H1 (cell line): ENCODE data around the gene POGK. TPM values are rescaled to one million over a fixed set of nuclear protein-coding genes. Genes with fewer than 3 reads are reported as not detected.

Experiments used
- CTCF ChIA-PET: fragments of 300-600 bp; sonication (Branson Sonifier 250); formaldehyde crosslinking; loops from one replicate; lab custom pipeline; 2021; ENCODE audit not compliant: partially characterized antibody; lab: Charles Lee
- POLR2A ChIA-PET: fragments of 300-600 bp; sonication (Branson Sonifier 250); formaldehyde crosslinking; loops from one replicate; lab custom pipeline; 2021; ENCODE audit warnings: inconsistent platforms; ENCODE audit not compliant: partially characterized antibody; lab: Charles Lee
- DNase-seq, 2 experiments: peaks; one replicate each; pipeline versions ENCODE4 v3.0.0 to v3.0.0-alpha.2; 2010 to 2022; ENCODE audit warnings: low spot score in 2 of 2, low read depth in 1 of 2, mixed read lengths in 1 of 2
- FAIRE-seq: peaks from 2 replicates; lab custom pipeline; 2011; peaks lifted over from hg19 to GRCh38; lab: Jason Lieb, UNC
- H2AFZ ChIP-seq: 2 replicates; pipeline ENCODE4 v1.8.1; 2012; ENCODE audit warnings: low read length, inconsistent platforms
- H2AK5ac ChIP-seq: 2 replicates; pipeline ENCODE4 v1.6.1; 2013; ENCODE audit warnings: low read depth, low read length
- H2BK120ac ChIP-seq: replicated peaks from 2 replicates; pipeline ENCODE3; 2013; ENCODE audit warnings: low read depth, low read length, inconsistent platforms
- H2BK12ac ChIP-seq: 2 replicates; pipeline ENCODE4 v1.6.1; 2013; ENCODE audit warnings: low read depth, low read length
- H2BK15ac ChIP-seq: 2 replicates; pipeline ENCODE4 v1.6.1; 2013; ENCODE audit warnings: low read length
- H2BK20ac ChIP-seq: 2 replicates; pipeline ENCODE4 v1.6.1; 2013; ENCODE audit warnings: low read length
- H2BK5ac ChIP-seq: 2 replicates; pipeline ENCODE4 v1.6.1; 2013; ENCODE audit warnings: low read depth, low read length
- H3K14ac ChIP-seq: 2 replicates; pipeline ENCODE4 v1.6.1; 2013; ENCODE audit warnings: inconsistent platforms; ENCODE audit not compliant: insufficient read length
- H3K18ac ChIP-seq: 2 replicates; pipeline ENCODE4 v1.6.1; 2013; ENCODE audit warnings: low read length; ENCODE audit errors: extremely low read depth
- H3K23ac ChIP-seq: 2 replicates; pipeline ENCODE4 v1.6.1; 2013; ENCODE audit warnings: inconsistent platforms; ENCODE audit not compliant: insufficient read length
- H3K23me2 ChIP-seq: 2 replicates; pipeline ENCODE4 v1.6.1; 2013; ENCODE audit warnings: low read depth, low read length
- H3K27ac ChIP-seq: 2 replicates; pipeline ENCODE4 v1.6.1; 2011; ENCODE audit warnings: low read depth, low read length, inconsistent platforms
- H3K27me3 ChIP-seq, 4 experiments: replicated peaks in 1 of 4; 1 replicate in 1 of 4; 2 replicates in 3 of 4; pipeline versions ENCODE4 v1.6.1 to v1.8.1; 2011 to 2013; ENCODE audit warnings: low read length in 3 of 4, mild to moderate bottlenecking in 3 of 4, inconsistent platforms in 2 of 4, mixed read lengths in 2 of 4, moderate library complexity in 1 of 4; ENCODE audit not compliant: control insufficient read depth in 3 of 4, insufficient read depth in 3 of 4; ENCODE audit errors: extremely low read depth in 1 of 4
- H3K36me3 ChIP-seq, 4 experiments: 2 replicates each; pipeline versions ENCODE4 v1.6.1 to v1.8.1; 2011 to 2013; ENCODE audit warnings: mild to moderate bottlenecking in 4 of 4, low read length in 3 of 4, moderate library complexity in 2 of 4, control low read depth in 1 of 4, inconsistent platforms in 1 of 4; ENCODE audit not compliant: insufficient read depth in 4 of 4, control insufficient read depth in 2 of 4
- H3K4ac ChIP-seq: replicated peaks from 2 replicates; pipeline ENCODE3; 2013; ENCODE audit warnings: low read length, low read depth, mixed read lengths, inconsistent platforms; ENCODE audit not compliant: insufficient read length
- H3K4me1 ChIP-seq, 4 experiments: replicated peaks in 1 of 4; 1 replicate in 1 of 4; 2 replicates in 3 of 4; pipeline versions ENCODE4 v1.6.1 to v1.8.1; 2011 to 2013; ENCODE audit warnings: low read length in 3 of 4, inconsistent platforms in 2 of 4, mixed read lengths in 1 of 4; ENCODE audit not compliant: insufficient read depth in 4 of 4, control insufficient read depth in 3 of 4
- H3K4me2 ChIP-seq, 2 experiments: 2 replicates each; pipeline versions ENCODE4 v1.6.1 to v1.8.1; 2011 to 2013; ENCODE audit warnings: low read depth in 2 of 2, low read length in 2 of 2, control low read depth in 1 of 2, inconsistent platforms in 1 of 2, mild to moderate bottlenecking in 1 of 2; ENCODE audit not compliant: insufficient read depth in 1 of 2
- H3K4me3 ChIP-seq, 4 experiments: fragments of 200-600, 300-600 bp in 1 of 4; sonication (generic), shearing (Covaris generic), sonication (Bioruptor Twin) in 1 of 4; 2 replicates each; pipeline versions ENCODE4 v1.5.1 to v1.8.1; 2011 to 2016; ENCODE audit warnings: low read length in 4 of 4, low read depth in 3 of 4, control low read depth in 2 of 4, inconsistent platforms in 2 of 4, mild to moderate bottlenecking in 2 of 4, mixed read lengths in 1 of 4, moderate library complexity in 1 of 4; ENCODE audit not compliant: insufficient read depth in 2 of 4; ENCODE audit errors: extremely low read depth in 1 of 4
- H3K56ac ChIP-seq: replicated peaks from 2 replicates; pipeline ENCODE3; 2013; ENCODE audit warnings: low read depth, mild to moderate bottlenecking, mixed read lengths, low read length, inconsistent platforms; ENCODE audit not compliant: insufficient read length
- H3K79me1 ChIP-seq: 2 replicates; pipeline ENCODE4 v1.6.1; 2013; ENCODE audit warnings: low read depth, low read length, control low read depth
- H3K79me2 ChIP-seq, 2 experiments: 2 replicates each; pipeline versions ENCODE4 v1.6.1 to v1.8.1; 2012 to 2013; ENCODE audit warnings: low read length in 2 of 2, mild to moderate bottlenecking in 2 of 2, inconsistent platforms in 1 of 2; ENCODE audit not compliant: insufficient read depth in 2 of 2, control insufficient read depth in 1 of 2
- H3K9ac ChIP-seq, 4 experiments: replicated peaks in 1 of 4; 1 replicate in 1 of 4; 2 replicates in 3 of 4; pipeline versions ENCODE4 v1.6.1 to v1.8.1; 2011 to 2013; ENCODE audit warnings: low read depth in 3 of 4, low read length in 3 of 4, control low read depth in 2 of 4, mild to moderate bottlenecking in 2 of 4, moderate library complexity in 2 of 4, inconsistent platforms in 1 of 4; ENCODE audit errors: extremely low read depth in 1 of 4
- H3K9me3 ChIP-seq, 2 experiments: 2 replicates each; pipeline versions ENCODE4 v1.6.1 to v1.8.1; 2012 to 2013; ENCODE audit warnings: mild to moderate bottlenecking in 2 of 2, moderate library complexity in 2 of 2, control low read depth in 1 of 2, inconsistent platforms in 1 of 2, low read depth in 1 of 2, low read length in 1 of 2, mixed read lengths in 1 of 2; ENCODE audit not compliant: insufficient read depth in 2 of 2
- H4K20me1 ChIP-seq, 2 experiments: replicated peaks in 1 of 2; 2 replicates each; pipeline versions ENCODE3 to v1.8.1; 2011 to 2013; ENCODE audit warnings: inconsistent platforms in 2 of 2, low read length in 2 of 2, mild to moderate bottlenecking in 1 of 2; ENCODE audit not compliant: insufficient read depth in 2 of 2, control insufficient read depth in 1 of 2
- H4K5ac ChIP-seq: 2 replicates; pipeline ENCODE4 v1.6.1; 2013; ENCODE audit warnings: low read length, low read depth, mixed read lengths, inconsistent platforms; ENCODE audit not compliant: insufficient read length
- H4K8ac ChIP-seq: 2 replicates; pipeline ENCODE4 v1.8.0; 2013; ENCODE audit warnings: mild to moderate bottlenecking, moderate library complexity, low read length, inconsistent platforms; ENCODE audit not compliant: insufficient read depth; ENCODE audit errors: extremely low read depth
- H4K91ac ChIP-seq: replicated peaks from 2 replicates; pipeline ENCODE3; 2013; ENCODE audit warnings: low read length, mixed read lengths, inconsistent platforms; ENCODE audit not compliant: insufficient read length
- ASH2L ChIP-seq: fragments of 200-600, 300-600 bp; sonication (generic); IDR thresholded peaks from one replicate; pipeline ENCODE4 v1.7.1; 2017; ENCODE audit warnings: low read length
- CBX8 ChIP-seq: fragments of 300-800, 300-1000 bp; sonication (generic); IDR thresholded peaks from 2 replicates; pipeline ENCODE4 v1.7.1; 2016; ENCODE audit warnings: low read depth, low read length, borderline replicate concordance
- EP300 ChIP-seq, 2 experiments: IDR thresholded peaks; 1 replicate in 1 of 2; 2 replicates in 1 of 2; pipeline ENCODE4 v1.6.1; 2011 to 2012; ENCODE audit warnings: low read depth in 2 of 2, low read length in 2 of 2, mild to moderate bottlenecking in 2 of 2, borderline replicate concordance in 1 of 2, inconsistent platforms in 1 of 2, moderate library complexity in 1 of 2
- FOSL1 ChIP-seq: IDR thresholded peaks from 2 replicates; pipeline ENCODE4 v1.6.1; 2011; ENCODE audit warnings: mild to moderate bottlenecking, low read depth, low read length, moderate library complexity; ENCODE audit not compliant: insufficient read depth
- JUN ChIP-seq: IDR thresholded peaks from 2 replicates; pipeline ENCODE4 v1.6.1; 2011; ENCODE audit warnings: low read depth, mild to moderate bottlenecking, improper control_type of control experiment, low read length
- JUND ChIP-seq: IDR thresholded peaks from 2 replicates; pipeline ENCODE4 v1.6.1; 2011; ENCODE audit warnings: mild to moderate bottlenecking, improper control_type of control experiment, low read length
- KDM5A ChIP-seq: fragments of 200-600 bp; IDR thresholded peaks from 2 replicates; pipeline ENCODE4 v1.7.1; 2012; ENCODE audit warnings: mild to moderate bottlenecking, low read length, inconsistent platforms, mixed read lengths
- POLR2A ChIP-seq, 2 experiments: IDR thresholded peaks; 1 replicate in 1 of 2; 2 replicates in 1 of 2; pipeline ENCODE4 v1.6.1; 2011; ENCODE audit warnings: low read depth in 2 of 2, low read length in 2 of 2, mild to moderate bottlenecking in 2 of 2; ENCODE audit errors: control extremely low read depth in 1 of 2
- RBBP5 ChIP-seq: IDR thresholded peaks from 2 replicates; pipeline ENCODE4 v1.7.1; 2012; ENCODE audit warnings: low read depth, mild to moderate bottlenecking, inconsistent platforms, low read length, moderate library complexity, borderline replicate concordance
- RNF2 ChIP-seq: fragments of 200-900, 300-1000 bp; sonication (generic); IDR thresholded peaks from 2 replicates; pipeline ENCODE4 v1.7.1; 2016; ENCODE audit warnings: borderline replicate concordance, low read depth, mild to moderate bottlenecking, antibody characterized with exemption, low read length; ENCODE audit not compliant: poor library complexity, severe bottlenecking; ENCODE audit errors: missing control alignments
- RXRA ChIP-seq: IDR thresholded peaks from 2 replicates; pipeline ENCODE4 v1.6.1; 2011; ENCODE audit warnings: low read depth, mild to moderate bottlenecking, low read length, moderate library complexity; ENCODE audit not compliant: insufficient read depth
- SP2 ChIP-seq: IDR thresholded peaks from 2 replicates; pipeline ENCODE4 v1.6.1; 2012; ENCODE audit warnings: mild to moderate bottlenecking, low read length, inconsistent platforms
- TBP ChIP-seq: IDR thresholded peaks from 2 replicates; pipeline ENCODE4 v1.6.1; 2011; ENCODE audit warnings: low read depth, low read length, improper control_type of control experiment
- WGBS, 2 experiments: shearing (Covaris generic) in 1 of 2; methylation state at CpG; one replicate each; pipeline versions ENCODE4 v1.1.6 to v1.1.7; 2013 to 2015; ENCODE audit warnings: low lambda C conversion rate in 2 of 2, mixed read lengths in 2 of 2, inconsistent platforms in 1 of 2, low coverage in 1 of 2, missing lambda C conversion rate in 1 of 2; ENCODE audit not compliant: insufficient replicate concordance in 2 of 2, insufficient coverage in 1 of 2, insufficient read length in 1 of 2; ENCODE audit errors: extremely low coverage in 1 of 2, missing lambda C conversion rate in 1 of 2; 5-methylcytosine and 5-hydroxymethylcytosine counted together
- polyA plus RNA-seq, 7 experiments: library from polyadenylated mRNA; depleted of rRNA in 3 of 7; stranded (reverse) in 5 of 7; unstranded in 2 of 7; fragments of >200 nt in 5 of 7; fragments of 200-250 nt in 2 of 7; gene quantifications; 1 replicate in 5 of 7; 2 replicates in 1 of 7; 4 replicates in 1 of 7; pipeline versions ENCODE4 v1.2.1 to v1.2.3, GENCODE V29; 2011 to 2013; ENCODE audit warnings: missing spikeins in 2 of 7, mixed read lengths in 2 of 7
- total RNA-seq: library from RNA; stranded (reverse); fragmentation: NEBNext Ultra II Directional; extraction: Animal tissue kit (Norgen Biotek cat#: 25700); gene quantifications from 2 replicates; pipeline ENCODE4 v1.2.1, GENCODE V29; 2021
- TF ChIP-seq, protein P1 (sequence below): IDR thresholded peaks from 2 replicates; pipeline ENCODE4 v1.6.1; 2011; ENCODE audit warnings: low read depth, mild to moderate bottlenecking, low read length; ENCODE audit not compliant: insufficient read depth

The POGK gene
- total and polyA plus RNA-seq, 2 of the 8 experiments (the other 6 are each of a cell fraction or from before 2014, with no cell fraction given): 16.9 to 40.3 TPM

- H3K79me1 ChIP-seq: no peaks in the 10 kb centered on the region
- H2BK12ac ChIP-seq: no peak overlapping the region
- FAIRE-seq (no peak), DNase-seq (no peak)
- H3K9ac ChIP-seq: no peak overlapping the region
- no peak overlapping the region for H2AK5ac ChIP-seq
- H2BK20ac ChIP-seq: no peak overlapping the region
- no peaks in the 10 kb centered on the region for H4K20me1 ChIP-seq
- no peak overlapping the region for H3K18ac ChIP-seq
- no peak overlapping the region for H3K27ac ChIP-seq
- no peak overlapping the region for H2AFZ ChIP-seq
- H3K56ac ChIP-seq: no peak overlapping the region
- H4K91ac ChIP-seq: no peak overlapping the region
- H3K27me3 ChIP-seq: no peaks in the 10 kb centered on the region
- no peak overlapping the region for H2BK120ac ChIP-seq
- H3K23me2 ChIP-seq: no peaks in the 10 kb centered on the region
- no peak overlapping the region for H3K4me2 ChIP-seq
- no peak overlapping the region for H4K5ac ChIP-seq
- no peak overlapping the region for H3K23ac ChIP-seq
- H2BK15ac ChIP-seq: no peak overlapping the region
- 85% methylated on average over 4 of the region's 4 CpGs; no CpG with 5 or more reads in 1 of the 2 experiments for WGBS, 2 experiments
- peaks cover 16% of the 10 kb centered on the region in 2 experiments for H3K9me3 ChIP-seq
- no peaks in the 10 kb centered on the region; a peak in 1 of 7 replicates for H3K4me1 ChIP-seq
- no peak overlapping the region for H4K8ac ChIP-seq
- CTCF ChIA-PET: interaction anchor here (1.0 to 23.8 kb wide), 5 partner anchors 9 to 157 kb away, joined by 3 to 874 read pairs (median 4); no protein-coding TSS in a partner anchor
- H3K4ac ChIP-seq: no peak overlapping the region
- no peak overlapping the region for H3K14ac ChIP-seq
- H3K4me3 ChIP-seq: no peak overlapping the region
- H3K36me3 ChIP-seq: no peaks in the 10 kb centered on the region
- no peak overlapping the region for H2BK5ac ChIP-seq
- POLR2A ChIA-PET: no interaction called here
- no peaks in the 10 kb centered on the region for H3K79me2 ChIP-seq
- TF ChIP-seq JUN: no peak
- no peak for TF ChIP-seq RNF2
- no peak for TF ChIP-seq CBX8
- no peak for TF ChIP-seq EP300 (IDR thresholded peaks at IDR 0.05; ENCODE audit: borderline replicate concordance in 1 of 2, low read depth in 2 of 2, low read length in 2 of 2)
- TF ChIP-seq, protein P1, sequence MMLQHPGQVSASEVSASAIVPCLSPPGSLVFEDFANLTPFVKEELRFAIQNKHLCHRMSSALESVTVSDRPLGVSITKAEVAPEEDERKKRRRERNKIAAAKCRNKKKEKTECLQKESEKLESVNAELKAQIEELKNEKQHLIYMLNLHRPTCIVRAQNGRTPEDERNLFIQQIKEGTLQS: no peak
- TF ChIP-seq RBBP5: no peak
- no peak for TF ChIP-seq KDM5A
- TF ChIP-seq FOSL1: no peak
- TF ChIP-seq SP2: no peak
- TF ChIP-seq POLR2A (IDR thresholded peaks at IDR 0.05; ENCODE audit: control extremely low read depth in 1 of 2, low read depth in 2 of 2, low read length in 2 of 2): no peak
- TF ChIP-seq JUND: no peak
- no peak for TF ChIP-seq RXRA
- no peak for TF ChIP-seq TBP
- TF ChIP-seq ASH2L: no peak
Observed at GRCh38 chr1:166900987-166901386, 61.7 kb downstream of the POGK start.
